Uterus (tissue), 2 donors: ENCODE measurements around the gene MT1A.

Experiments
- CTCF ChIP-seq, 4 experiments: fragments of 200-600 bp in 2 of 4; fragments of 450-650 bp in 2 of 4; sonication (generic) in 2 of 4; IDR thresholded peaks; one replicate each; pipeline ENCODE4 v1.5.1; 2016 to 2019; ENCODE audit warnings: antibody characterized with exemption in 4 of 4, mild to moderate bottlenecking in 2 of 4, moderate library complexity in 1 of 4
- POLR2A ChIP-seq, 2 donors: fragments of 450-650 bp; IDR thresholded peaks; one replicate each; pipeline ENCODE4 v1.6.1; 2016; ENCODE audit warnings: antibody characterized with exemption in 2 of 2, mild to moderate bottlenecking in 1 of 2, moderate library complexity in 1 of 2

GRCh38 chr16:56606071-56606475, 32.4 kb upstream of the MT1A start:
- TF ChIP-seq CTCF (IDR thresholded peaks at IDR 0.05) = no peak
- TF ChIP-seq POLR2A (IDR thresholded peaks at IDR 0.05) = no peak
